NOMO-1 (cell line): ENCODE data around the gene SSR1.
A peak's percentile ranks its signal among the peaks of the same experiment; 100 is the strongest.
"Not testable (repeated sequence)": the region's sequence is repeated elsewhere in the genome, so short reads cannot be mapped to it uniquely, and the experiment has no call there.

ENCODE experiments used
- DNase-seq, 2 experiments: peaks; one replicate each; lab custom pipeline; 2025; ENCODE audit not compliant: unreplicated experiment in 2 of 2; lab: John Stamatoyannopoulos, UW

SSR1 gene

GRCh38 chr6:7319406-7319805 is 6.4 kb upstream of the SSR1 start:
- not testable (repeated sequence) for DNase-seq

GRCh38 chr6:7317538-7317937 is 4.5 kb upstream of the SSR1 start:
- DNase-seq, result no peak

DNA sequence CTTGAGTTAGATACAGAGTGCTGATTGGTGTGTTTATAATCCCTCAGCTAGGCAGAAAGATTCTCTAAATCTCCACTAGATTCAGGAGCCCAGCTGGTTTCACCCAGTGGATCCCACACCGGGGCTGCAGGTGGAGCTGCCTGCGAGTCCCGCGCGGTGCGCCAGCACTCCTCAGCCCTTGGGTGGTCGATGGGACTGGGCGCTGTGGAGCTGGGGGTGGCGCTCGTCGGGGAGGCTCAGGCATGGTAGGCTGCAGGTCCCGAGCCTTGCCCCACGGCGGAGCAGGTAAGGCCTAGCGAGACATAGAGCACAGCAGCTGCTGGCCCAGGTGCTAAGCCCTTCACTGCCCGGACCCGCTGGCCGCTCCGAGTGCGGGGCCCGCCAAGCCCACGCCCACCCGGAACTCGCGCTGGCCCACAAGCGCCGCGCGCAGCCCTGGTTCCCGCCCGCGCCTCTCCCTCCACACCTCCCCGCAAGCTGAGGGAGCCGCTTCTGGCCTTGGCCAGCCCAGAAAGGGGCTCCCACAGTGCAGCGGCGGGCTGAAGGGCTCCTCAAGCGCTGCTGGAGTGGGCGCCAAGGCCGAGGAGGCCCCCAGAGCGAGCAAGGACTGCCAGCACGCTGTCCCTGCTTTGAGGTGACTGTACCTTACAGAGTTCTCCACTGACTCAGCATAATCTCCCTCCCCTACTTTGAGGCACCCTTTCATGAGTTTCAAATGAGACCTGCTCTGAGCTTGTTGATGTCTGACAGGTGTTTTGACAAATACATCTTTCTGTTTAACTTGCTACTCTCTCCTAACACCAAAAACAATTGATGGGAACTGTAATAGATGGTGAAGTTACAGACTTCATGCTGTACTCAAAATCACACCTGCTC is 3.9 kb upstream of the SSR1 start:
- DNase-seq, result no peak

- DNase-seq, result no peak
These were observed 3.0 kb upstream of the SSR1 start for GRCh38 chr6:7315948-7316365.

DNA sequence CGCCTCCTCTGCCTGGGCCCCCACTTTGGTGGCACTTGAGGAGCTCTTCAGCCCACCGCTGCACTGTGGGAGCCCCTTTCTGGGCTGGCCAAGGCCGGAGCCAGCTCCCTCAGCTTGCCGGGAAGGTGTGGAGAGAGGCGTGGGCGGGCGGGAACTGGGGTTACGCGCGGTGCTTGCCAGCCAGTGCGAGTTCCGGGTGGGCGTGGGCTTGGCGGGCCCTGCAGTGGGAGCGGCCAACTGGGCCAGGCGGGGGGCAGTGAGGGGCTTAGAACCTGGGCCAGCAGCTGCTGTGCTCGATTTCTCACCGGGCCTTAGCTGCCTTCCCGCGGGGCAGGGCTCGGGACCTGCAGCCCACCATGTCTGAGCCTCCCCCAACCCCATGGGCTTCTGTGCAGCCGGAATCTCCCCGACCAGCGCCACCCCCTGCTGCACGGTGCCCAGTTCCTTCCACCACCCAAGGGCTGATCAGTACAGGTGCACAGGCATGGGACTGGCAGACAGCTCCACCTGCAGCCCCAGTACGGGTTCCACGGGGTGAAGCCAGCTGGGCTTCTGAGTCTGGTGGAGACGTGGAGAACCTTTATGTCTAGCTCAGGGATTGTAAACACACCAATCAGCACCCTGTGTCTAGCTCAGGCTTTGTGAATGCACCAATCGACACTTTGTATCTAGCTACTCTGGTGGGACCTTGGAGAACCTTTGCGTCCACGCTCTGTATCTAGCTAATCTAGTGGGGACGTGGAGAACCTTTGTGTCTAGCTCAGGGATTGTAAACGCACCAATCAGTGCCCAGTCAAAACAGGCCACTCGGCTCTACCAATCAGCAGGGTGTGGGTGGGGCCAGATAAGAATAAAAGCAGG is 2.3 kb upstream of the SSR1 start:
- DNase-seq, result peak in 1 of 2 experiments; percentile 12

GRCh38 chr6:7314414-7314813 is 1.4 kb upstream of the SSR1 start:
- DNase-seq, result no peak

DNA sequence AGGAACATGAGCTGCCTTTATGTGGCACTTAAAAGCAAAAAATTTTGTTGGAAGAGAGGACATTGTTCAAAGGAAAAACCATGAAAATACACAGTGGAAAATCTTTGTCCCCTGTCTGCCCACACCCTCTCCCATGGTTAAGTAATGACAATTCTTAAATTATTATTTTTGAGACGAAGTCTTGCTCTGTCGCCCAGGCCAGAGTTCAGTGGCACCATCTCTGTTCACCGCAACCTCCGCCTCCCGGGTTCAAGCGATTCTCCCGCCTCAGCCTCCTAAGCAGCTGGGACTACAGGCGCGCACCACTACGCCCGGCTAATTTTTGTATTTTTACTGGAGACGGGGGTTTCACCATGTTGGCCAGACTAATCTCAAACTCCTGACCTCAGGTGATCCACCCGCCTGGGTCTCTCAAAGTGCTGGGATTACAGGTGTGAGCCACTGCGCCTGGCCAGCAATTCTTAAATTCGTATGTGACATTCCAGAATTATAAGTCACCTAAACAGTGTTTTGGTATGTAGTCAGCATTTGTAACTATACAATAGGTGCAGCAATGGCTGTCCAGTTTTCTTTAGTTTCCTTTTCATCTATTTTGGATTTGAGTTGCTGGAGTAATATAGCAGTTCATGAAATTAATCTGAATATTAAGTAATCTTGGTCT is 636 bp upstream of the SSR1 start:
- DNase-seq, result no peak

- DNase-seq, result peak in 1 of 2 experiments; percentile 22
These were observed 933 bp downstream of the SSR1 start for GRCh38 chr6:7311917-7312615.

DNA sequence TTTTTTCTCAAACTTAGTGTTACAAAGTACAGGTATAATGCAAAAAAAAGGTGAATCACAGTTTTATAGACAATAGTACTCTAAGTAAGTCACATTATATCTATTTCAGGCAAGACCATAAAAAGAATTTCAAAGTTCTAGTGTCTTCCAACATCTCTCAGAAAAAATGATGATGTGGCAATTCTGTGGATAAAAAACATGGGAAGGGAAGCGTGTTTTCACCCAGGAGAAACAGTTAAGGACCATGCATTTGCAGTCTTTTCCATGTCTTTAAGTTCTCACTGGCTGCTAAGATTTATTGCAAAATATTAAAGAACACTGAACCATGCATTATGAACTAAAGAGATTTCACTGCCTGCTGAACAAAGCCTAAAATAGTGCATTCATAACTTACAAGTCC is 1.8 kb downstream of the SSR1 start:
- no peak for DNase-seq

GRCh38 chr6:7309050-7309449 is 3.9 kb downstream of the SSR1 start:
- DNase-seq, result no peak

DNA sequence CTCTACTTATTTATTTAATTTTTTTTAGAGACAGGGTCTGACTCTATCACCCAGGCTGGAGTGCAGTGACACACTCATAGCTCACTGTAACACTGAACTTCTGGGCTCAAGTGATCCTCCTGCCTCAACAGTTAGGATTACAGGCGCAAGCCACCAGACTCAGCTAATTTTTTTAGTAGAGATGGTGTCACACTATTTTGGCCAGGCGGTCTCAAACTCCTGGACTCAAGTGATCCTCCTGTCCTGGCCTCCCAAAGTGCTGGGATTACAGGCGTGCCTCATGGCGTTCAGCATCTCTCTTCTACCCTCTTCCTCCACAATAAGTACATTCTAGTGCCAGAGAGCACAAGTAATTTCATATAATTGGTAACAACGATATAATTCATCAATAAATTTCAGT is 5.5 kb downstream of the SSR1 start:
- no peak for DNase-seq

DNA sequence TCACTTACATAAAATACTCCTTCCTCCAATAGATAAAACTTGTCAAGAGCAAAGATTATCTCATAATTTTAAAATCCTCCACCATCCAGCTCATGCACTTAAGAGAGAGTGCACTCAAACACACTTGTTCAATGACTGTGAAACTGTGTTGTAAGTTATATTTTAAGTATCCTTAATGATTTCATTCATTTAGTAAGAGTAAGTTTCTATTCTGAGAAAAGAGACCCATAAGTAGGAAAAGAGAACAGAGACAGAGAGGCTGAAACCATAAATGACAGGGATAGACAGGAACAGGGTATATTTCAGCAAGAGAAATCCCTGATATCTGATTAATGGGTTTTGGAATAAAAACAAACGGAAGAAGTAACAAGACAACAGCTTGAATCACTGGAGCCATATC is 8.2 kb downstream of the SSR1 start:
- DNase-seq, result no peak

DNA sequence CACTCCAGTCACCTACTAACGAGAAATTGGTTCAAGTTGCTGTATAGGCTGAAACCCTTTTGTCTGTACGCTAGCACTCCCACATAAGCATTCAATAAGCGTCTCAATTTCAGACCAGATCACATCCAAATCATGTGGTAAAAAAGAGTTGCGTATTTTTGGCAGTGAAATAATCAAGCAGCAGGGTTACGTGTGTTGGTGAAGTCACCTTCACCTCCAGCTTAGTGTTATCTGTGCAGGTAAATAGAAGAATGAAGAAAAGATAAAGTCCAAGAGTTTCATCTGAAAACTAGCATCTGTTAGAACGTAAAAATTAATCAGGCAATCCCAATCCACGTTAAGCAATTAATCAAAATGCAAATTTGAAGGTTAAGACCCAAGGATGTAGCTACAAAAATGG is 11.3 kb downstream of the SSR1 start:
- DNase-seq, result no peak

- DNase-seq, result no peak
These were observed 12.1 kb downstream of the SSR1 start for GRCh38 chr6:7300926-7301325.

DNA sequence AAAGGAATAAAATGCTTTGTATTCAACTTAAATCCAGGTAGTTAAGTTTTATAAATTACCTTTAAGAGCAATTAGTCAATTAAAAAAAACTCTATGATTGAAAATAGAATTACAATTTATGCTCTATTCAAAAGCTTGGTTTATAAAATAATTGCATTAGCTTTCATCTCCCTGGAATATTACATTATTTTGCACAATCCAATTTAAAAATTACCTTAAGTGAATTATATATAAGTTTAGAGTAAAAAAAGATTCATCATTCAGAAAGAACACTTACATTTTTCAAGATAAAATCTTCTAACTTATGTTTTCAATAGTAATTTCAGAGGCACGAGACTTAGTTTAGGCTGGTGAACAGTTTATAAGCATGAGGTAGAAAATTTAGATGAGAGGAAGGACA is 14.9 kb downstream of the SSR1 start:
- no peak for DNase-seq

GRCh38 chr6:7296602-7297001 is 16.4 kb downstream of the SSR1 start:
- no peak for DNase-seq

GRCh38 chr6:7295916-7296315 is 17.1 kb downstream of the SSR1 start:
- DNase-seq, result no peak

DNA sequence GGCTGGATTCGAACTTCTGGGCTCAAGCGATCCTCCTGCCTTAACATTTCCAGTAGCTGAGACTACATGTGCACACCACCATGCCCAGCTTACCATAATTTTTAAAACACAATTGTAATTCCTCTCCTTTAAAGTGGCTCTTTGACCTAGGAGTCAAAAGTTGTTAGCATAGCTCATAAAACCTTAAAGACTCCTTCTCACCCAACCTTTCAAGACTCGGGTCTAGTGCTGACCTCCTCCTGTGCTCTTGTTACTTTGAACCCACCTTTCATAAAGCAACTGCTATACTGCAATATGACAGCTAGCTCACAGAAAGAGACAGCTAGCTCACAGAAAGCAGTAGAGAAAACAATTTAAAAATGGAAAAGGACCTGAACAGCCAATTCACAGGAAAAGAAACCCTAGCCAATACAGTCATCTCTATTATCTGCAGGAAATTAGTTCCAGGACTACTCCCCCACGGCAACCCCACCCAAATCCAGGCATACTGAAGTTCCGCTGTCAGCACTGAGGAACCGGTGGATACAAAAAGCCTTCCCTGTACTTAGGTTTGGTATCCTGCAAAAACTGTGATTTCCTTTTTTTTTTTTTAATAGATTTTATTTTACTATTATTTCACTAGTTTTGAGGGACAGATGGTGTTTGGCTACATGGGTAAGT is 20.3 kb downstream of the SSR1 start:
- no peak for DNase-seq

GRCh38 chr6:7290079-7290478 is 22.9 kb downstream of the SSR1 start:
- no peak for DNase-seq

- no peak for DNase-seq
These were observed 27.6 kb downstream of the SSR1 start for GRCh38 chr6:7285416-7285815.
